Endothelial cell of umbilical vein (primary cell): ENCODE measurements around the gene POLR2B. TPM values are rescaled to one million over a fixed set of nuclear protein-coding genes. Genes with fewer than 3 reads are reported as not detected.

Experiments
- BruUV-seq: library from RNA; stranded (reverse); fragments of 400-500 nt; replicated peaks from 2 replicates; lab custom pipeline; 2021; lab: Mats Ljungman, UMichigan
- CTCF ChIA-PET: fragments of 300-600, 350-600 bp; sonication (Branson Sonifier 250); formaldehyde crosslinking; loops from one replicate; lab custom pipeline; 2021; ENCODE audit warnings: antibody characterized with exemption, inconsistent platforms; lab: Charles Lee
- POLR2A ChIA-PET: fragments of 300-600, 350-600 bp; sonication (Branson Sonifier 250); formaldehyde crosslinking; loops from one replicate; lab custom pipeline; 2021; ENCODE audit warnings: antibody characterized with exemption, inconsistent platforms; lab: Charles Lee
- DNase-seq: peaks from one replicate; pipeline ENCODE4 v3.0.0-alpha.2; 2011; ENCODE audit warnings: low read depth, low spot score
- FAIRE-seq: peaks from 2 replicates; lab custom pipeline; 2011; peaks lifted over from hg19 to GRCh38; lab: Jason Lieb, UNC
- H2AFZ ChIP-seq: 2 replicates; pipeline ENCODE4 v1.6.0; 2012; ENCODE audit warnings: low read depth, low read length, control low read depth, inconsistent platforms
- H3K27ac ChIP-seq: 2 replicates; pipeline ENCODE4 v1.5.1; 2011; ENCODE audit warnings: low read depth, mild to moderate bottlenecking, control low read depth, low read length, moderate library complexity; ENCODE audit not compliant: insufficient read depth
- H3K27me3 ChIP-seq, 2 experiments: 2 replicates each; pipeline versions ENCODE4 v1.6.0 to v1.6.1; 2011; ENCODE audit warnings: low read length in 2 of 2, mixed read lengths in 1 of 2; ENCODE audit not compliant: control insufficient read depth in 2 of 2, insufficient read depth in 2 of 2
- H3K36me3 ChIP-seq, 2 experiments: 2 replicates in 1 of 2; 3 replicates in 1 of 2; pipeline ENCODE4 v1.5.1; 2011; ENCODE audit warnings: low read length in 2 of 2, mild to moderate bottlenecking in 1 of 2, moderate library complexity in 1 of 2; ENCODE audit not compliant: control insufficient read depth in 2 of 2, insufficient read depth in 2 of 2; ENCODE audit errors: extremely low read depth in 1 of 2
- H3K4me1 ChIP-seq: 3 replicates; pipeline ENCODE4 v1.5.1; 2011; ENCODE audit warnings: mild to moderate bottlenecking, low read length; ENCODE audit not compliant: control insufficient read depth, insufficient read depth; ENCODE audit errors: extremely low read depth
- H3K4me2 ChIP-seq: 2 replicates; pipeline ENCODE4 v1.6.1; 2011; ENCODE audit warnings: low read length, control low read depth, mixed read lengths; ENCODE audit not compliant: insufficient read depth
- H3K4me3 ChIP-seq, 3 experiments: fragments of 200-600 bp in 1 of 3; sonication (generic), shearing (Covaris generic) in 1 of 3; replicated peaks in 1 of 3; 2 replicates each; pipeline ENCODE4 v1.5.1; 2011 to 2016; ENCODE audit warnings: control low read depth in 3 of 3, low read length in 3 of 3, mild to moderate bottlenecking in 2 of 3, inconsistent platforms in 1 of 3, low read depth in 1 of 3, moderate library complexity in 1 of 3; ENCODE audit not compliant: insufficient read depth in 1 of 3
- H3K79me2 ChIP-seq: 2 replicates; pipeline ENCODE4 v1.6.0; 2012; ENCODE audit warnings: low read length, inconsistent platforms; ENCODE audit not compliant: control insufficient read depth, insufficient read depth
- H3K9ac ChIP-seq: replicated peaks from 2 replicates; pipeline ENCODE3; 2011; ENCODE audit warnings: low read length, control low read depth; ENCODE audit not compliant: insufficient read depth; ENCODE audit errors: extremely low read depth
- H3K9me1 ChIP-seq: replicated peaks from 3 replicates; pipeline ENCODE4 v1.6.0; 2011; ENCODE audit warnings: mild to moderate bottlenecking, low read length; ENCODE audit not compliant: control insufficient read depth, insufficient read depth; ENCODE audit errors: extremely low read depth
- H3K9me3 ChIP-seq: replicated peaks from 2 replicates; pipeline ENCODE4 v1.5.1; 2012; ENCODE audit warnings: low read length, inconsistent platforms; ENCODE audit not compliant: control insufficient read depth, insufficient read depth
- H4K20me1 ChIP-seq: replicated peaks from 2 replicates; pipeline ENCODE3; 2011; ENCODE audit warnings: mild to moderate bottlenecking, low read length; ENCODE audit not compliant: control insufficient read depth, insufficient read depth; ENCODE audit errors: extremely low read depth
- EZH2 ChIP-seq: IDR thresholded peaks from 2 replicates; pipeline ENCODE4 v1.6.1; 2012; ENCODE audit warnings: borderline replicate concordance, low read depth, mild to moderate bottlenecking, moderate library complexity, low read length, inconsistent platforms; ENCODE audit not compliant: severe bottlenecking
- FOS ChIP-seq: IDR thresholded peaks from 2 replicates; pipeline ENCODE4 v1.6.1; 2011; ENCODE audit warnings: mild to moderate bottlenecking, low read length, moderate library complexity, borderline replicate concordance; ENCODE audit not compliant: insufficient read depth
- GATA2 ChIP-seq: IDR thresholded peaks from 2 replicates; pipeline ENCODE4 v1.7.0; 2011; ENCODE audit warnings: low read depth, mild to moderate bottlenecking, moderate library complexity, mixed read lengths, low read length; ENCODE audit not compliant: insufficient read length, insufficient read depth
- JUN ChIP-seq: IDR thresholded peaks from 2 replicates; pipeline ENCODE4 v1.6.1; 2011; ENCODE audit warnings: borderline replicate concordance, low read depth; ENCODE audit not compliant: insufficient read length, insufficient read depth
- MYC ChIP-seq: IDR thresholded peaks from one replicate; pipeline ENCODE4 v1.6.1; 2011; ENCODE audit warnings: mild to moderate bottlenecking, low read depth, low read length
- POLR2A ChIP-seq: IDR thresholded peaks from 2 replicates; pipeline ENCODE4 v1.6.1; 2012; ENCODE audit warnings: low read depth, mild to moderate bottlenecking, control low read depth, low read length
- POLR2AphosphoS5 ChIP-seq: IDR thresholded peaks from 2 replicates; pipeline ENCODE4 v1.6.1; 2012; ENCODE audit warnings: low read depth, mild to moderate bottlenecking, control low read depth, low read length, moderate library complexity; ENCODE audit not compliant: insufficient read depth
- dilution Hi-C: fragments of 300-500 bp; cut with MboI; formaldehyde crosslinking; loops from one replicate; pipeline ENCODE4 v1.15.0; 2019; ENCODE audit warnings: low sequenced_read_pairs; ENCODE audit not compliant: extremely low pct_ligation_motif_present
- intact Hi-C: fragments of 100-400 bp; cut with micrococcal nuclease; formaldehyde crosslinking; loops from one replicate; pipeline ENCODE4 v1.10.0; 2022
- polyA plus RNA-seq, 4 experiments: library from polyadenylated mRNA; depleted of rRNA in 3 of 4; stranded (reverse) in 3 of 4; unstranded in 1 of 4; fragments of >200 nt; gene quantifications; 2 replicates each; pipeline versions ENCODE4 v1.2.1 to v1.2.3, GENCODE V29; 2011 to 2012; ENCODE audit warnings: missing spikeins in 1 of 4
- total RNA-seq: library from RNA; stranded (reverse); gene quantifications from 2 replicates; pipeline ENCODE4 v1.2.3, GENCODE V29; 2021
- TF ChIP-seq, protein P1 (sequence below), 2 donors: IDR thresholded peaks; 1 replicate in 1 of 2; 2 replicates in 1 of 2; pipeline ENCODE4 v1.5.1; 2011; ENCODE audit warnings: low read length in 2 of 2, mild to moderate bottlenecking in 2 of 2, moderate library complexity in 2 of 2, control low read depth in 1 of 2, inconsistent platforms in 1 of 2, low read depth in 1 of 2; ENCODE audit not compliant: insufficient read depth in 1 of 2; ENCODE audit errors: extremely low read depth in 1 of 2
- TF ChIP-seq, protein P2 (sequence below): IDR thresholded peaks from 2 replicates; pipeline ENCODE4 v1.6.1; 2011; ENCODE audit not compliant: insufficient read depth, insufficient read length

The POLR2B gene
- total and polyA plus RNA-seq, 2 donors (not counting 3 experiments of a cell fraction or from before 2014, with no cell fraction given) = 75.5 to 148 TPM

DNA sequence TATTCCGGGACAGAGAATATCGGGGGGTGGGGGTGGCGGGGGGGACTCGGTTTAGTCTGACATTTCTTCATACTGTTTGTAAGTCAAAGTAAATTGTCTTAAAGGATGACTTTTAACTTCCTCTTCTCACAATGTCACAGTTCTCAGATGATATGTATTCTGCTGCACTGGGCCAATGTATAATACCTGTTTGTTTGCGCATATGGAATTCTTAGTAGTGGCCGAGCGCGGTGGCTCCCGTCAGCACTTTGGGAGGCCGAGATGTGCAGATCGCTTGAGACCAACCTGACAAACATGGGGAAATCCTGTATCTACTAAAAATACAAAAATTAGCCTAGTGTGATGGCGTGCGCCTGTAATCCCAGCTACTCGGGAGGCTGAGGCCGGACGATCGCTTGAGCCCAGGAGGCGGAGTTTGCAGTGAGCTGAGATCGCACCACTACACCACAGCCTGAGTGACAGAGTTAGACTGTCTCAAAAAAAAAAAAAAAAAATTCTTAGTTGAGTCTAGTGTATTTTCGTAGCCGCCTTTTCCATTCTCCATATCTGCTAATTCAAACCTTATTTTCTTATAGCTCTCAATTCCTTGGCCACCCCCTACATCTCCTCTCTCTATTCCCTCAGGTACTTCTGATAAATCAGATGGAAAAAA lies 851 bp downstream of the POLR2B start:
- peak overlapping the region; percentile 14 to 93 (median 88) for H3K4me3 ChIP-seq
- no peaks in the 10 kb centered on the region for H3K9me1 ChIP-seq
- H3K9me3 ChIP-seq = no peaks in the 10 kb centered on the region
- dilution Hi-C loops (no loop called here), intact Hi-C loops (loop anchor here (2.0 kb wide), 1 partner anchor 101 kb away; no protein-coding TSS in a partner anchor)
- H3K9ac ChIP-seq = peak overlapping the region; percentile 82
- H3K36me3 ChIP-seq = peaks cover 0 to 5% of the 10 kb centered on the region in 2 experiments
- CTCF ChIA-PET = interaction anchor here (1.0 to 2.1 kb wide), 5 partner anchors 12 to 184 kb away, joined by 3 to 5 read pairs (median 3); no protein-coding TSS in a partner anchor
- no peaks in the 10 kb centered on the region for H4K20me1 ChIP-seq
- DNase-seq (peak; percentile 44), FAIRE-seq (no peak)
- H3K27me3 ChIP-seq = no peaks in the 10 kb centered on the region
- H3K4me1 ChIP-seq = peaks cover 37% of the 10 kb centered on the region
- H3K27ac ChIP-seq = peak overlapping the region; percentile 100
- H3K4me2 ChIP-seq = peak overlapping the region; percentile 95
- POLR2A ChIA-PET = interaction anchor here (0.7 to 1.2 kb wide), 4 partner anchors 16 to 102 kb away, joined by 3 to 5 read pairs (median 4); no protein-coding TSS in a partner anchor
- BruUV-seq = no TSS peak
- TF ChIP-seq FOS (no peak), POLR2A (no peak), JUN (no peak), EZH2 (no peak), MYC (no peak), GATA2 (no peak), POLR2AphosphoS5 (no peak)
- TF ChIP-seq, protein P1, sequence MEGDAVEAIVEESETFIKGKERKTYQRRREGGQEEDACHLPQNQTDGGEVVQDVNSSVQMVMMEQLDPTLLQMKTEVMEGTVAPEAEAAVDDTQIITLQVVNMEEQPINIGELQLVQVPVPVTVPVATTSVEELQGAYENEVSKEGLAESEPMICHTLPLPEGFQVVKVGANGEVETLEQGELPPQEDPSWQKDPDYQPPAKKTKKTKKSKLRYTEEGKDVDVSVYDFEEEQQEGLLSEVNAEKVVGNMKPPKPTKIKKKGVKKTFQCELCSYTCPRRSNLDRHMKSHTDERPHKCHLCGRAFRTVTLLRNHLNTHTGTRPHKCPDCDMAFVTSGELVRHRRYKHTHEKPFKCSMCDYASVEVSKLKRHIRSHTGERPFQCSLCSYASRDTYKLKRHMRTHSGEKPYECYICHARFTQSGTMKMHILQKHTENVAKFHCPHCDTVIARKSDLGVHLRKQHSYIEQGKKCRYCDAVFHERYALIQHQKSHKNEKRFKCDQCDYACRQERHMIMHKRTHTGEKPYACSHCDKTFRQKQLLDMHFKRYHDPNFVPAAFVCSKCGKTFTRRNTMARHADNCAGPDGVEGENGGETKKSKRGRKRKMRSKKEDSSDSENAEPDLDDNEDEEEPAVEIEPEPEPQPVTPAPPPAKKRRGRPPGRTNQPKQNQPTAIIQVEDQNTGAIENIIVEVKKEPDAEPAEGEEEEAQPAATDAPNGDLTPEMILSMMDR (IDR thresholded peaks at IDR 0.05; ENCODE audit: extremely low read depth in 1 of 2, insufficient read depth in 1 of 2, low read depth in 1 of 2, low read length in 2 of 2) = no peak
- TF ChIP-seq, protein P2, sequence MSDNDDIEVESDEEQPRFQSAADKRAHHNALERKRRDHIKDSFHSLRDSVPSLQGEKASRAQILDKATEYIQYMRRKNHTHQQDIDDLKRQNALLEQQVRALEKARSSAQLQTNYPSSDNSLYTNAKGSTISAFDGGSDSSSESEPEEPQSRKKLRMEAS = no peak
- no peak overlapping the region for H2AFZ ChIP-seq
- H3K79me2 ChIP-seq = peaks cover 80% of the 10 kb centered on the region
